ENCODE measurements around the gene B4GALT5.
"Not testable (repeated sequence)": the region's sequence is repeated elsewhere in the genome, so short reads cannot be mapped to it uniquely, and the experiment has no call there.

The B4GALT5 gene

GRCh38 chr20:49737260-49737659 lies 23.6 kb upstream of the B4GALT5 start:
- no peak for DNase-seq (ENCODE audit: low read depth)

- DNase-seq (ENCODE audit: low read depth) = no peak
Measured at GRCh38 chr20:49729780-49730179, 16.1 kb upstream of the B4GALT5 start.

- no peak for DNase-seq (ENCODE audit: low read depth)
Measured at GRCh38 chr20:49727894-49728885, 14.5 kb upstream of the B4GALT5 start.

GRCh38 chr20:49727478-49727877 lies 13.8 kb upstream of the B4GALT5 start:
- DNase-seq (ENCODE audit: low read depth) = no peak

GRCh38 chr20:49725694-49726093 lies 12.0 kb upstream of the B4GALT5 start:
- no peak for DNase-seq (ENCODE audit: low read depth)

- DNase-seq (ENCODE audit: low read depth) = not testable (repeated sequence)
Measured at GRCh38 chr20:49725224-49725606, 11.5 kb upstream of the B4GALT5 start.

- no peak for DNase-seq (ENCODE audit: low read depth)
Measured at GRCh38 chr20:49724408-49725223, 10.9 kb upstream of the B4GALT5 start.

GRCh38 chr20:49723758-49724157 lies 10.1 kb upstream of the B4GALT5 start:
- DNase-seq (ENCODE audit: low read depth) = not testable (repeated sequence)

- not testable (repeated sequence) for DNase-seq (ENCODE audit: low read depth)
Measured at GRCh38 chr20:49721326-49721725, 7.6 kb upstream of the B4GALT5 start.

- DNase-seq (ENCODE audit: low read depth) = no peak
Measured at GRCh38 chr20:49715466-49715865, 1.8 kb upstream of the B4GALT5 start.

GRCh38 chr20:49712996-49713752 lies 504 bp downstream of the B4GALT5 start:
- no peak for DNase-seq (ENCODE audit: low read depth)

- DNase-seq (ENCODE audit: low read depth) = no peak
Measured at GRCh38 chr20:49712646-49712995, 1.1 kb downstream of the B4GALT5 start.

- no peak for DNase-seq (ENCODE audit: low read depth)
Measured at GRCh38 chr20:49712118-49712517, 1.6 kb downstream of the B4GALT5 start.

GRCh38 chr20:49711667-49711987 lies 2.1 kb downstream of the B4GALT5 start:
- DNase-seq (ENCODE audit: low read depth) = no peak

- no peak for DNase-seq (ENCODE audit: low read depth)
Measured at GRCh38 chr20:49710971-49711666, 2.6 kb downstream of the B4GALT5 start.

GRCh38 chr20:49707118-49707517 lies 6.6 kb downstream of the B4GALT5 start:
- no peak for DNase-seq (ENCODE audit: low read depth)

GRCh38 chr20:49706630-49707091 lies 7.0 kb downstream of the B4GALT5 start:
- DNase-seq (ENCODE audit: low read depth) = no peak

GRCh38 chr20:49705893-49706292 lies 7.8 kb downstream of the B4GALT5 start:
- DNase-seq (ENCODE audit: low read depth) = not testable (repeated sequence)

GRCh38 chr20:49705358-49705757 lies 8.3 kb downstream of the B4GALT5 start:
- DNase-seq (ENCODE audit: low read depth) = no peak

- DNase-seq (ENCODE audit: low read depth) = no peak
Measured at GRCh38 chr20:49704932-49705336, 8.7 kb downstream of the B4GALT5 start.

GRCh38 chr20:49701916-49702315 lies 11.8 kb downstream of the B4GALT5 start:
- DNase-seq (ENCODE audit: low read depth) = no peak
